Left kidney (tissue), 8 donors: ENCODE data around the gene P2RY13. TPM values are rescaled to one million over a fixed set of nuclear protein-coding genes. Genes with fewer than 3 reads are reported as not detected.

Experiments used
- DNase-seq: peaks from one replicate; pipeline ENCODE4 v3.0.0-alpha.2; 2013
- long read RNA-seq, 8 donors: transcript quantifications; one replicate each; lab custom pipeline, GENCODE V29; 2026
- polyA plus RNA-seq: library from polyadenylated mRNA; unstranded; fragments of 120-200 nt; gene quantifications from one replicate; pipeline ENCODE4 v1.2.1, GENCODE V29; 2013; ENCODE audit not compliant: insufficient read length

The P2RY13 gene
- 0.81 TPM for polyA plus RNA-seq
- long read RNA-seq, donor 1, result 0 reads
- long read RNA-seq, donor 2, result 0 reads
- long read RNA-seq, donor 3, result 0 reads
- long read RNA-seq, donor 4, result 0 reads
- long read RNA-seq, donor 5, partial matches to known transcripts, result 0 of 2 reads
- long read RNA-seq, donor 5, other reads (novel, unspliced or antisense), result 0 of 2 reads
- long read RNA-seq, donor 6, result 0 reads
- long read RNA-seq, donor 7, partial matches to known transcripts, result 0 of 1 reads
- long read RNA-seq, donor 7, other reads (novel, unspliced or antisense), result 0 of 1 reads
- long read RNA-seq, donor 8, result 0 reads

DNA sequence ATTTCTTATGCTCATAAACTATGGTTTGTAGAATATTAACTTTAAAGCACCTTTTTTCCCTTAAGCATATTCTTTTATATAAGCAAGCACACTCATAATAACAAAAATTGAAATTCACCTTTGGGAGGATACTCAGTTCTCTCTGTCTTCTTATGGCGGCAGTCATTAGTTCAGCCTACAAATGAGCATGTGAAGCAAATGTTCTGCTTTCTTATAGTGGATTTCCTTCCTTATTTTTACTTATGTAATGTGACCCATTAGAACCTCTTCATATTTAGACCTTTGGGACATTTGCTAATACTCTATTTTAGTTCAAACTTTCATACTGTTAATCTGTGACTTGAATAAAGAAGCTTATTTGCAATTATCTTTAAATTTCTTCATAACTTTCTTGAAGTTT lies at the start of gene P2RY13:
P2RY13 (minus strand) TSS at position 187 of the 400 bp plus-strand sequence; CDS start at position 166, 21 bp downstream.
- no peak for DNase-seq

GRCh38 chr3:151377768-151378385 lies 48.5 kb upstream of the P2RY13 start:
- no peak for DNase-seq

- DNase-seq, result no peak
Observed at GRCh38 chr3:151372063-151372820, 42.9 kb upstream of the P2RY13 start.

- DNase-seq, result no peak
Observed at GRCh38 chr3:151371526-151371925, 42.2 kb upstream of the P2RY13 start.

GRCh38 chr3:151367448-151367847 lies 38.1 kb upstream of the P2RY13 start:
- DNase-seq, result no peak

DNA sequence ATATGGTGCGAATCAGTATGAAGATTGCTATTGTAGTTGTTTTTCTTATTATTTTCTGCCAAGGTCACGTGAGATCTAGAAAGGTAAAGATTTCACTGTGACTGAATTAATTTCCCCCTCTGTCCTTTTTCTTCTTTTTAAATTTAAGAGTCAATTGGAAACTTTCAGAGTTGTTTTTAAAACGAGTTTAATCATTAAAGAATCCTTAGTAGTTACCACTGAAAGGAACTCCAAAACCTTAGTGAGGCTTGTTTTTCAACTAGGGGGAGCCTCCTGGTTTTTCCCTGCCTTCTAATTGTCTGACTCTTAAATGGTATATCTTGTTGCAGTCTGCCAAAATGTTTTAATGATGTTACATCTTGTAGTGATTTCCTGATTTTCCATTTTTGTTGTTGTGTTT lies 37.6 kb upstream of the P2RY13 start:
- no peak for DNase-seq

- no peak for DNase-seq
Observed at GRCh38 chr3:151362751-151363174, 33.4 kb upstream of the P2RY13 start.

DNA sequence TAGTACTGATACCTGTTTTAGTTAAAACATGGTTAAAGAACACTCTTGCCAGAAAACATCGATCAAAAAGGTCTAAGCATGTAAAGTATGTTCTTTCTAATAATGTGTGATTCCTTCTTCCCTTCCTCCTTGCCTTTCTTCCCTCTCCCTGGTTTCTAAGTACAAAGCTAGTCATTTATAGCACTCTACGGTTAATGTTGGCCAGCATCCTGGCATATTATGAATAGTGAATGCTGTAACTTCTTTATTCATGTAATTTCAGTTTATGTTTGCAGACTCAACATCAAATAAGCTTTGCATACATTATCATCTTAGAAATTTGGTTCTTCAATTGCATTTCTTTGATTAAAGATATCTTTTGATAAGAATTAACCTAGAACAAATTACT lies 28.1 kb upstream of the P2RY13 start:
- no peak for DNase-seq

DNA sequence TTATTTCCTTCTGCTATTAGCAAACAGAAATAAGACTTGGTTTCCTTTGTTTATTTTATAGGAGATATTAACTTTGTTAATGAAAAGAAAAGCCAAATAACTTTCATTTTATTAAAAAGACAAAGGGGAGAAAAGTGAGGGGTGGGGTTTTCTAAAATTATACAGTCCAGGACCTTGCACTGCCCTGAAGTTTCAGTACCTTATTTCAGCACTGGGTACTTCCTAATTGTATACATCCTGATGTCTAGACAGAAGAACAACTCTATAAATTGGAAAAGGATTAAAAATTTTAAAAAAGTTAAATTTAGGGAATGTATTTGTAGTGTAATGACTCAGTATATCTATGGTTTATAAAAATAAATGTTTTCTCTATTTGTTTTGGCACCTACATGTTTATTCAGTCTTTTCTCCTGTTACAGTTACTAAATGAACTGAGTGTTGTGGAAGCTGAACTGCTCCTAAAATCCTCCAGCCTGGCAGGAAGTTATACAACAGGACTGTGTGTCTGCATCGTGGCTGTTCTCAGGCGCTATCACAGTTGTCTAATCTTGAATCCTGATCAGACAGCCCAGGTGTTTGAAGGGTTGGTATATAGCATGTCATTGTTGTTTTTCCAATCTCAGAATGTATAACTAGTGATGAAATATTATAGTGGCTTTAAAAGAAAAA lies 27.6 kb upstream of the P2RY13 start:
- DNase-seq, result no peak

DNA sequence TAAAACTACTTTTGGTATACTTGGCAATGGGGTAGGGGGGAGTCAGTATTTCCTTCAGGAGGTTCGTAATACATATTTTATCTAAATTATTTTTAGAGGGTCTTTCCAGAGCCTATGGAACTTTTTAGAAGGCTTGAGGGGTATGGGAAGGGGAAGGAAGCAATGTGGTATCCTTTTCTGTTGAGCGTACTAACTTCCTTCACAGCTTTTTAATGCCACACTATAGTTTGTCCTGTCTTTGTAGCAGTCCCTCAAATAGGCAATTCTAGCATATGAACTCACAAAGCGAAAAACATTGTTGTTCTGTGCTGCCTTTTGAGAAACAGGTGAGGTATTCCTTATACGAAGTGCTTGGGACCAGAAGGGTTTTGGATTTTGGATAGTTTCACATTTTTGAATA lies 22.3 kb upstream of the P2RY13 start:
- no peak for DNase-seq

GRCh38 chr3:151351219-151351618 lies 21.9 kb upstream of the P2RY13 start:
- no peak for DNase-seq

DNA sequence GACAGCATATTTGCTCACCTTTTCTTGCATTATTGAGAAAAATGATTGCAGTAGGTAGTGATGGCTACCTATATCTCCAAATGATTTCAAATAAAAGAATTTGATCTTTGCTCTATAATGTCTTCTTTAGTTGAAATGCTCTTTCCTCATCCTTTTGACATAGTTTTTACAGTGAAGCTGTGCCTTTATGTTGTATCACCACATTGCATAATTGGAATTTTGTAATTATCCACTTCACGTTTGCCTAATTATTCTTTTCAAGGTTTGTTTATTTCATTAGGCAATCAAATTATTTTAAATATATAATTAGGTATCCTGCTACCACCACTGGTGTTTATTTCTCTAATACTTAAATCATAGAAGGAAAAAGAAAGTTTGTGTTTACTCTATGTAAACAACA lies 21.3 kb upstream of the P2RY13 start:
- DNase-seq, result no peak

- no peak for DNase-seq
Observed at GRCh38 chr3:151347432-151347831, 18.1 kb upstream of the P2RY13 start.

- no peak for DNase-seq
Observed at GRCh38 chr3:151346292-151346691, 16.9 kb upstream of the P2RY13 start.

- DNase-seq, result no peak
Observed at GRCh38 chr3:151345859-151346258, 16.5 kb upstream of the P2RY13 start.

- DNase-seq, result no peak
Observed at GRCh38 chr3:151331696-151332095, 2.3 kb upstream of the P2RY13 start.

DNA sequence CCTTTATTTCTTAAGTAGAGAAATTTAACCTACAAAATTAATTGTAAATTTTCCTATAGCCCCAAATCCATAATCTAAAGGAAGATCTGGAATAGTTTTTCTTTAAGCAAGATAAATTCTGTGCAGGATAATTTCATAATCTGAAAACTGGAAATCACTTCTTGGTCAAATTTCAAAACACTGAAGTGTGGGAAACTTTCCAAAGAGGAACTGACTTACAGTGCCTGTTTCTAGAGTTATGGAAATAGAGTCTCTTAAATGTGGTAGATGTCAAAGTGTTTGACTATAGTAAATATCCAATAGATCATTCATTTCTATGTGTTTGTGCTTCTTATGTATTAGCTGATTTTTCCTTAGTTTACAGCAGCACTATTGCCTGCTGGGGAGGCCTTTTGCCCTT lies 1.6 kb upstream of the P2RY13 start:
- DNase-seq, result no peak

DNA sequence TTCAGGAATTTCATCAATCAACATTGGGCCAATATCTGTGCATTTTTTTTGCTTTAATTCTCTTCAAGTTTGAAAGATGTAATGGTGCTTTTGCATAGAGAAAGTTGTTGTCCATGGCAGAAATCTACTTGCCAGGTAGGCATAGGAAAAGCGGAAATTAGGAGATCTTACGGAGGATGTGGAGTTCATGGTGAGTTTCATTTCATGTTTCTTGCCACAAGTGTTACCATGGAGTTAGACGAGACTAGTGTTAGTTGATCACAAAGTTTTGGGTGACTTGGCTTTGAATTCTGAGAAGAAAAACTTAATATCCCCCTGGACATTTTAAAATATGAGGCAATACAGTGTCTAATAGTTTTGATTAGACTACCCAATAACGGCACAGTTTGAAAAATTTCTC lies 1.0 kb upstream of the P2RY13 start:
- DNase-seq, result no peak

DNA sequence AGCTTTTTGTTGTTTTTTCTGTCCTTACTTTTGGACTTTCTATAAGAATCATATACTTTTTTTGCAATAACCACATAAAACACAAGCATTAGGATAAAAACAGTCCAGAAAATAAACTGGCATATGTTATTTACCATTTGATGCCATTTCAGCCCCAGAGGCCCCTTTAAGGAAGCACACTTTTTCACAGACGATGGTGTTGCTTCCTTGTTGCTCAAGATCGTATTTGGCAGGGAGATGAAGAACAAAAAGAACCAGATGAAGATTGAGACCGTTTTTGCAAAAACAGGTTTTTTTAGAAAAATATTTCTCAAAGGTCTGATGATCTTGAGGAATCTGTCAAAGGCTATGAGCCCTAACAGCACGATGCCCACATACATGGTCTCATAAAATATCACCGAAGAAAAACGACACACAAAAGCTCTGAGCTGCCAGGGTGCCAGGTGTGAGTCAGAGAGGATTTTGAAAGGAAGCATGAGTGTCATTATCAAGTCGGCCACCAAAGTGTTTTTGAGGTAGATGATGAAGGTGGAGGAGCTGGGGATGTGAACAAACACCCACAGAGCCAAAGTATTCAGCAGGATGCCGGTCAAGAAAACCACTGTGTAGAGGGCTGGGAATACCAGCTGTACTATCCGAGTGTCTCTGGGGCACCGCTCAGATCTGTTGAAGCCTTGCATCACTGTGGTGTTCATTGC lies 902 bp downstream of the P2RY13 start:
- DNase-seq, result no peak

GRCh38 chr3:151327571-151328198 lies 1.7 kb downstream of the P2RY13 start:
- peak; percentile 6 for DNase-seq

GRCh38 chr3:151322511-151322910 lies 6.8 kb downstream of the P2RY13 start:
- no peak for DNase-seq

- no peak for DNase-seq
Observed at GRCh38 chr3:151321526-151321925, 7.8 kb downstream of the P2RY13 start.
